ENCODE results near the gene MRPL20. TPM values are rescaled to one million over a fixed set of nuclear protein-coding genes. Genes with fewer than 3 reads are reported as not detected.

Gene MRPL20
- total RNA-seq, 1 experiment from 2014 or later = 110 TPM

DNA sequence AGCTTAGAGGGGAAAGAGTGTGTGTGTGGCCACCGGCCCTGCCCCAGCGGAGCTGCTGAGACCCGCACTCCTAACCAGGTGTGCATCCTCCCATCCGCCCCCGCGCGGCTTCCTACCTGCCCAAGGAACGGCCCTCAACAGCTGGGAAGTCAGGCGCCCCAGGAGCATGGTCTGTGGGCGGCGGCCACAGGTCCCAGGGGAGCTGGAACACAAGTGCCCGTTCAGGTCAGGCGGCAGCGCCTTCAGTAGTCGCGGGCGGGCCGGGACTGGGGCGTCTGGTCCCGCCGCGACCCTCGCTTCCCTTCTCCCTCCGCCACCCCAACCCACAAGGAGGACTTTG is 32.5 kb downstream of the MRPL20 start:
- TF ChIP-seq, protein P1, sequence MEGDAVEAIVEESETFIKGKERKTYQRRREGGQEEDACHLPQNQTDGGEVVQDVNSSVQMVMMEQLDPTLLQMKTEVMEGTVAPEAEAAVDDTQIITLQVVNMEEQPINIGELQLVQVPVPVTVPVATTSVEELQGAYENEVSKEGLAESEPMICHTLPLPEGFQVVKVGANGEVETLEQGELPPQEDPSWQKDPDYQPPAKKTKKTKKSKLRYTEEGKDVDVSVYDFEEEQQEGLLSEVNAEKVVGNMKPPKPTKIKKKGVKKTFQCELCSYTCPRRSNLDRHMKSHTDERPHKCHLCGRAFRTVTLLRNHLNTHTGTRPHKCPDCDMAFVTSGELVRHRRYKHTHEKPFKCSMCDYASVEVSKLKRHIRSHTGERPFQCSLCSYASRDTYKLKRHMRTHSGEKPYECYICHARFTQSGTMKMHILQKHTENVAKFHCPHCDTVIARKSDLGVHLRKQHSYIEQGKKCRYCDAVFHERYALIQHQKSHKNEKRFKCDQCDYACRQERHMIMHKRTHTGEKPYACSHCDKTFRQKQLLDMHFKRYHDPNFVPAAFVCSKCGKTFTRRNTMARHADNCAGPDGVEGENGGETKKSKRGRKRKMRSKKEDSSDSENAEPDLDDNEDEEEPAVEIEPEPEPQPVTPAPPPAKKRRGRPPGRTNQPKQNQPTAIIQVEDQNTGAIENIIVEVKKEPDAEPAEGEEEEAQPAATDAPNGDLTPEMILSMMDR (IDR thresholded peaks at IDR 0.05; ENCODE audit: insufficient read depth in 1 of 2, low read depth in 1 of 2, low read length in 1 of 2, severe bottlenecking in 1 of 2, unreplicated experiment in 1 of 2) = no peak
- Mint-ChIP-seq H3K27me3 (ENCODE audit: insufficient read depth, unreplicated experiment) (no peaks in the 10 kb centered on the region), H3K4me1 (ENCODE audit: low read depth, unreplicated experiment) (no peaks in the 10 kb centered on the region), H3K27ac (ENCODE audit: unreplicated experiment) (peak overlapping the region; percentile 93), H3K36me3 (ENCODE audit: insufficient read depth, unreplicated experiment) (peaks cover 16% of the 10 kb centered on the region), H3K9me3 (ENCODE audit: unreplicated experiment) (no peaks in the 10 kb centered on the region), H3K4me3 (ENCODE audit: unreplicated experiment) (peak overlapping the region; percentile 85)
- POLR2A ChIA-PET = interaction anchor here (0.9 to 1.2 kb wide), 2 partner anchors 25 to 240 kb away, joined by 6 to 16 read pairs; partner anchors contain the start of gene CCNL2
- H3K27me3 ChIP-seq (replicated peaks; ENCODE audit: control insufficient read depth, insufficient read depth, low read length) = no peaks in the 10 kb centered on the region
- H3K36me3 ChIP-seq (ENCODE audit: control insufficient read depth, insufficient read depth, low read length) = no peaks in the 10 kb centered on the region
- no TSS peak for BruUV-seq (replicated peaks)
- H3K4me3 ChIP-seq (ENCODE audit: low read depth, low read length) = peak overlapping the region; percentile 84
- CTCF ChIA-PET = interaction anchor here (1.0 kb wide), 1 partner anchor 171 kb away, joined by 6 read pairs; no protein-coding TSS in a partner anchor
- H3K4me1 ChIP-seq = peaks cover 6% of the 10 kb centered on the region
- H3K9me3 ChIP-seq = no peaks in the 10 kb centered on the region
- no peak for DNase-seq
- intact Hi-C loops (cut with micrococcal nuclease; ENCODE audit: unreplicated experiment) = no loop called here

DNA sequence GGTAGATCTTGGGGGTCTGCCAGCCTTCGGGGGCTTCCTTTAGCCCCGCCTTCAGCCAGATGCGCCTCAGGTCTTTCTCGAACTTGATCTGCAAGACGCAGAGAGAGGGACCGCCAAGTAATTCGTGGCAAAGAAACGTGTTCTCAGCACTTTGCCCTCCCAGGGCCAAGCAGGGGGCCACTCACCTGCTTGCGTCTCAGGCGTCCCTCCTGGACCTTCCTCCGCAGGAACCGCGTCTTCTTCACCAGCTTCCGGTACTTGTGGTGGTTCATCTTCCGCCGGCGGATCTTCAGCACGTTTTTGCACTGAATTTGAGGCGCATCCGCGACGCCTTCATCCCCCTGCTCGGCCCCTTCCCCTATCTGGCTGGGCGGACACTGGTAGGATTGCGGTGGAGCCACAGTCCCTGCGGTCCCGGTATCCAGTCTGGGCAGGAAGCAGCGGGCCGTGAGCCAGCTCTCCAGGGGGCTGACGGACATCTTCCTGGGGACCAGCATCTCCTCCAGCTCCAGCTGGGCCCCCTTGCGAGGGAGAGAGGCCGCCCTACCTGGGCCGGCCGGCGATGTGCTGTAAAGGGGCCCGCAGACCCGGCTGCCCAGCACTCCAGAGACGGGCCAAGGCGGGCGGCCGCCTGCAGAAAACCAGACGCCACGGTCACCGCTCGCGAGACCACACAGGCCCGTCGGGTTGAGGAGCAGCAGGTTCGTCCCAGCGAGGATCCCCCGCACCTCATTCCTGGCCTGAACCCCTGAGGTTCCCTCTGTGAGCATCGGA is 33.1 kb downstream of the MRPL20 start:
- Histone ChIP-seq H3K4me1 (peaks cover 6% of the 10 kb centered on the region), H3K9me3 (no peaks in the 10 kb centered on the region), H3K36me3 (ENCODE audit: control insufficient read depth, insufficient read depth, low read length) (no peaks in the 10 kb centered on the region), H3K4me3 (ENCODE audit: low read depth, low read length) (peak overlapping the region; percentile 84), H3K27me3 (replicated peaks; ENCODE audit: control insufficient read depth, insufficient read depth, low read length) (no peaks in the 10 kb centered on the region)
- peak overlapping the region; percentile 85 for H3K4me3 Mint-ChIP-seq (ENCODE audit: unreplicated experiment)
- ChIA-PET POLR2A (interaction anchor here (1.1 kb wide), 1 partner anchor 49 kb away, joined by 3 read pairs; no protein-coding TSS in a partner anchor), CTCF (no interaction called here)
- peaks cover 16% of the 10 kb centered on the region for H3K36me3 Mint-ChIP-seq (ENCODE audit: insufficient read depth, unreplicated experiment)
- no peaks in the 10 kb centered on the region for H3K4me1 Mint-ChIP-seq (ENCODE audit: low read depth, unreplicated experiment)
- TF ChIP-seq, protein P1 (IDR thresholded peaks at IDR 0.05; ENCODE audit: insufficient read depth in 1 of 2, low read depth in 1 of 2, low read length in 1 of 2, severe bottlenecking in 1 of 2, unreplicated experiment in 1 of 2) = no peak
- H3K9me3 Mint-ChIP-seq (ENCODE audit: unreplicated experiment) = no peaks in the 10 kb centered on the region
- H3K27ac Mint-ChIP-seq (ENCODE audit: unreplicated experiment) = peak overlapping the region; percentile 93
- H3K27me3 Mint-ChIP-seq (ENCODE audit: insufficient read depth, unreplicated experiment) = no peaks in the 10 kb centered on the region
- no peak for DNase-seq
- intact Hi-C loops (cut with micrococcal nuclease; ENCODE audit: unreplicated experiment) = no loop called here
- BruUV-seq (replicated peaks) = TSS peak; percentile 88

DNA sequence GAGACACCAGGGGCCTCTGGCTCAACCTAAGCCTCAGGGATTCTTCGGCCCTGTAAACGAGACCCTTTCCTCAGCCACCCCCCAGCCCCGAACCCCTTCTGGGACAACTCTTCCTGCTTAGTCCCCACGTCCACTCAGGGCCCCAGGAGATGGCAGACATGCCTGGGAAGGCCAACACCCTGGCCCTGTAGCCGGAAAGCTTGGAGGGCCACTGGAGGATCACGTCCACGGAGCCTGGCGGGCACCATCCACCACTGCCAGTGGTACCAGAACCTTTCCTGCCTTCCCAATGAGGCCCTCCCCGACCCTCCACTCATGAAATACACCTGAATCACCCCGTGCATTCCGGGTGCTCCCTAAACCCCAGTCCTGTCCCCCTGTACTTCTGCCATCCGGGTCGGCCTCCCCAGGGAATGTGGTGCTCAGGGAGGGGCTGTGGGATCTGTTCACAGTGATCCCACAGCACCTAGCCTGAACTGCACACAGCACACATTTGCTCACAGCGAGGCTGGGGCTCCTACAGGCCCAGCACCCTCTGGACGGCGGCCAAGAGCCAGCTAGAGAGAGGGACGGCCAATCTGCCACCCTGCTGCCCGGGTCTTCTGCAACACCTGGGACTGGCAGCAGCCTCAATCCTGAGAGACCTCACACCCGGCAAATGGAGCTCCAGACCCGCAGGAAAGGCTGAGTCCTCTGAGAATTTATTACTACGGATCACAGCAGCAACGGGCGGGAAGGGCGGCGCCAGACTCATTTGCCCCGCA is 33.9 kb downstream of the MRPL20 start:
- H3K9me3 Mint-ChIP-seq (ENCODE audit: unreplicated experiment) = no peaks in the 10 kb centered on the region
- intact Hi-C loops (cut with micrococcal nuclease; ENCODE audit: unreplicated experiment) = no loop called here
- TF ChIP-seq, protein P1 (IDR thresholded peaks at IDR 0.05; ENCODE audit: insufficient read depth in 1 of 2, low read depth in 1 of 2, low read length in 1 of 2, severe bottlenecking in 1 of 2, unreplicated experiment in 1 of 2) = no peak
- no peak overlapping the region for H3K4me3 ChIP-seq (ENCODE audit: low read depth, low read length)
- no peaks in the 10 kb centered on the region for H3K27me3 Mint-ChIP-seq (ENCODE audit: insufficient read depth, unreplicated experiment)
- H3K4me1 ChIP-seq = peaks cover 6% of the 10 kb centered on the region
- no peaks in the 10 kb centered on the region for H3K4me1 Mint-ChIP-seq (ENCODE audit: low read depth, unreplicated experiment)
- ChIA-PET CTCF (no interaction called here), POLR2A (interaction anchor here (1.1 kb wide), 1 partner anchor 48 kb away, joined by 3 read pairs; no protein-coding TSS in a partner anchor)
- H3K36me3 ChIP-seq (ENCODE audit: control insufficient read depth, insufficient read depth, low read length) = no peaks in the 10 kb centered on the region
- H3K4me3 Mint-ChIP-seq (ENCODE audit: unreplicated experiment) = peak overlapping the region; percentile 85
- H3K27ac Mint-ChIP-seq (ENCODE audit: unreplicated experiment) = no peak overlapping the region
- no peaks in the 10 kb centered on the region for H3K27me3 ChIP-seq (replicated peaks; ENCODE audit: control insufficient read depth, insufficient read depth, low read length)
- no peak for DNase-seq
- H3K36me3 Mint-ChIP-seq (ENCODE audit: insufficient read depth, unreplicated experiment) = peaks cover 16% of the 10 kb centered on the region
- no peaks in the 10 kb centered on the region for H3K9me3 ChIP-seq
- BruUV-seq (replicated peaks) = no TSS peak
